Limb (tissue), 2 donors: ENCODE data around the gene CHST11.

ENCODE experiments used
- DNase-seq, 2 donors: peaks; one replicate each; pipeline ENCODE4 v3.0.0-alpha.2; 2016; ENCODE audit errors: extremely low spot score in 2 of 2

CHST11 gene

DNA sequence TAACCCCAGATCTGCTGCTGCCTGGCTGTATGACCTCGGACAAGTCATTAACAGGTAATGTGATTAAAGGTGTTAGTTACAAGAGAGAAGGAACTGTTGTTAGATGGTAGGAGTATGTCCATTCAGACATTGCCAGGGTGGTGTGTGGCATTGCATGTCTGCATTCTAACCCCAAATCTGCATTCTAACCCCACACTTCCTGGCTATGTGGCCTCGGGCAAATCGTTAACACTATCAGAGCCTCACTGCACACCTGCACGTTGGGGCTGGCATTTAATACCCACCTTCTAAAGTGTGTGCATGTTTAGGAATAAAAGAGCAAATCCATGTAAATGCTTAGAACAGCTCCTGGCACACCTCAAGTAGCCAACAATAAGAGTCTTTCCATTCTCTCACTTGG is 46.4 kb downstream of the CHST11 start:
- no peak for DNase-seq

DNA sequence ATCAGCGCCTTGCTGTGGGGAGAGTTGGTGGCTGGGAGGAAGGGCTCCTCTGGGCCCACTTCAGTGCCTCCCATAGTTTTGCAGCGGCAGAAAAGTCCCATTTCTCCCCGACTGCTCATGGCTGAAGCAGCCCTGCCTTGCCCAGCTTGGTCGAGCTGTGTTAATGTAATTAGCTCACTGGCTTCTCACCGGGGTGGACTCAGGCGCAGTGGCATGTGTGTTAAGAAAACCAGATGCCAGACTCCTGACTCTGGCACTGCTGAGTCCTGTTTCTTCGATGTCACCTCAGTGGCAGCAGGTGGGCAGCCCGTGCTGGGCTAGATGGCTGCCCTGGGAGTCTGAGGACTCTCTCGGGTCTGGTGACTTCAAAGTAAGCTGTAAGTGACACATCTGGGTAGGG is 47.4 kb downstream of the CHST11 start:
- no peak for DNase-seq

DNA sequence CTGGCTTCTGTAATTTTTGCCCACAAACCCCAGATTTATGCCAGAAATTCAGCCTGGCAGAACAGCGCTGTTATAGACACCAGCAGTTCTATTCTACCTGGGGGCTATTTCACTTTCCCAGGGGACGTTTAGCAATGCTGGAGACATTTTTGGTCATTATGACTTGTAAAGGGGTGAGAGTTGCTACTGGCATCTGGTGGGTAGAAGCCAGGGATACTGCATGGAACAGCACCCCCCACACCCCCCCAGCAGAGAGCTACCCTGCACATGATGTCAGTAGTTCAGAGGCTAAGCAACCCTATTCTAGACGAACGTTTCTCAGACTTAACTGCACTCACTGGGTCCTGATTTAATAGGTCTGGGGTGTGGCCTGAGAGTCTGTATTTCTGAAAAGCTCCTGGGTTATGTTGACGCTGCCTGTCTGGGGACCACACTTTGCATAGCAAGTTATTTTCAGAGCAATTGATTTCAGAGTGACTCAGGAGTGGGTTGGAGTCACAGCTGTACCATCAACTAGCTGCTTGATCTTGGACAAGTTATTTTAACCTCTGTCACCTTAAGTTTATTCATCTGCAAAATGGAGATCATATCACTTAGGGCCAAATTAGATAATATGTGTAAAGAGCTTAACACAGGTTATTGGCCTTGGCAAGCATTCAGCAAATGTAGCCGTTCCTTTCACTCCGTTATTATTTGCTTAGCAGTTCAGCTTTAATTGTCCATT is 48.5 kb downstream of the CHST11 start:
- DNase-seq = no peak

DNA sequence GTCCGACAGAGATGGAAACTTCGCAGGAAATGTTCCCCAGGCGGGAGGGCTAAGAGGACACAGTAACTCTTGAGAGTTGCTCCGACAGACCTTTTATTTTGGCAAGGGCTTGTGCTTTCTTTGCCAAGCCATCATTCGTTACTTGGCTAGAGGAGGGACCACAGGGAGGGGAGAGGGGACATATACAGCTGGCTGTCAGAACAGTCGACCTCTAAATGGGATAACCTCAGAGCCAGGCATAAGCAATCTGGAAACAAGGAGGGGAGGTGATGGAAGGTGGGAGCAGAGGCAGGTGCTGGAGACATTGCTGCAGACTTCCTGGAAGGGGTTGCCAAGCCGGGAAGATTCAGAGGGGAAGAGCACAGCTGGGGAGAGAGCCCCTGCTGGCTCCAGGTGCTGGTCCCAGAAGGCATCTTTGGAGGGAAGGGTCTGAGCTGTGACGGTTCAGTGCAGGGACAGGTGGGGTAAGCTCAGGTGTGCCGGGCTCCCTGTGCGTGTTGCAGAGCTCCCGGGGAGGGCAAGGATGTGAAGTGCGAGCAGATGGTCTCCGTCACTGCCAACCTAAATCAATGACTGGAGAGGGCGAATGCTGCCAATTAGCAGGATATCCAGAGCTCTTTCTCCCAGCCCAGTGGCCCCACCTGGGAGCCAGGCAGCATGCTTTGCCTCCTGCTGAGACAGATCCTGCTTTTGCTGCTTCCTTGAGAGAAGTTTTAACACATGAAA is 50.1 kb downstream of the CHST11 start:
- no peak for DNase-seq

DNA sequence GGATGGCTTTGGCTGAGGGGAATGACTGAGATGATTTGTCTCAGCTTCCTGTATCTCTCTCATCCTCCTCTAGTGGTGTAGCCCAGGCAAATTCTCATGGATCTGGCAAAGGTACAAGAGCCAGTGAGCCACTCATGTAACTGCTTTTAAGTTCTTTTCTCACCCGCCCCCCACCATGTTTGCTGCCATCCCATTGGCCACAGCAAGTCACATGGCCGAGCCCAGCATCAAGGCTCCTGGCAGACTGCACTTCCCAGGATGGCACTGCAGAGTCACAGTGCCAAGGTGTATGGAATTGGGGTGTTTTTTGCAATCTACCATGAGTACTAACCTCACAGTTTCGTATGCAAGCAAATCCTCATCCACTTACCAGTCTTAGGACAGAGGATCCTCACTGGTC is 50.9 kb downstream of the CHST11 start:
- DNase-seq = no peak

DNA sequence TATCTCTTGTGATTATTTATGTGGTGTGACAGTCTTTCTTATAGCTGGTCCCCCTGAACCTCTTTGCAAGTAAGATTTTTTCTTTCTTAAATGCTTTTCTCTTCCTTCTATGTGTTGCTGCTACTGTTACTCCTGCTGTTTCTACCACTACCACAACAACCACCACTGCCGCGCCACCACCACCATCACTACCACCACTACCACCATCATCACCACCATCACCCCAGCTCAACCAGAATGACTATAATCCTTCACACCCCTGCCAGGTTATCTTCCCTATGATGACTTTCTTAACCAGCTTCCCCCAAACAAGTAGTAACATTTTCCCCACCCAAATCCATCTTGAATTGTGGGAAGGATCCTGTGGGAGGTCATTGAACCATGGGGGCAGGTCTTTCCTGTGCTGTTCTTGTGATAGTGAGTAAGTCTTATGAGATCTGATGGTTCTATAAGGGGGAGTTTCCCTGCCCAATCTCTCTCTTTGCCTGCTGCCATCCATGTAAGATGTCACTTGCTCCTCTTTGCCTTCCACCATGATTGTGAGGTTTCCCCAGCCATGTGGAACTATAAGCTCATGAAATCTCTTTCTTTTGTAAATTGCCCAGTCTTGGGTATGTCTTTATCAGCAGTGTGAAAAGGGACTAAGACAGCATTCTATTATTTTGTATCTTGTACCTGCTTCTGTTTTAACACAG is 52.2 kb downstream of the CHST11 start:
- no peak for DNase-seq

DNA sequence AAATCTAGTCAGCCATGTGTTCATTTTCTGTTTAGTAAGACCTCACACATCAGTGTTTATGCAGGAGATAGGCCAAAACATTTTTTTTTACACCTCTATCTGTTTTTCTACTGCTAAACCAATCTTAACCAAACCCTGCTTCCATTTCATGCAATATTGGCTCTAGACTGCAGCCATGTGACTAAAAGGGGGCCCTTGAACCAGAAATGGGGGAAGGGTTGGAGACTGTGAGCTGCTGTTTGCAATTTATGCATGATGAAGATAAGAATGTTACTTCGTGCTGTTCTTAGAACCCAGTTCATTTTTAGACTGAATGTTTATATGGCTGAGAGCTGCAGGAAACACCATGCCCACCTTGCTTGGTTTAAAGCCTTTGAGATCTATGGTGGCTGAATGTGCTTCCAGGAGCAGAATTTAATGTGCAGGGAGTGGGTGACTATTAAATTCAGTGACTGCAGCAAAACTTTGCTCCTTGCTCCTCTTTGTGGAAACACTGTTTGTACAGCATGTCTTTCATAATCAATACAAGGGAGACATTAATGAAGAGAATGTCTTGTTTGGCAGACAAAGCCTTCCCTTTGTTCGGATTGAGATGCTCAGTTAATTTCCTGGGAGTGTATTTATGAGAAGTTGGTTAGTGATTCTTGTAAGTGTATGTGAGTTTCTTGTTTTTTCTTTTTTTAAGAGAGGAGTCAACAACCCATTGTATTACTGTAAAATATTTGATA is 53.6 kb downstream of the CHST11 start:
- DNase-seq = no peak

DNA sequence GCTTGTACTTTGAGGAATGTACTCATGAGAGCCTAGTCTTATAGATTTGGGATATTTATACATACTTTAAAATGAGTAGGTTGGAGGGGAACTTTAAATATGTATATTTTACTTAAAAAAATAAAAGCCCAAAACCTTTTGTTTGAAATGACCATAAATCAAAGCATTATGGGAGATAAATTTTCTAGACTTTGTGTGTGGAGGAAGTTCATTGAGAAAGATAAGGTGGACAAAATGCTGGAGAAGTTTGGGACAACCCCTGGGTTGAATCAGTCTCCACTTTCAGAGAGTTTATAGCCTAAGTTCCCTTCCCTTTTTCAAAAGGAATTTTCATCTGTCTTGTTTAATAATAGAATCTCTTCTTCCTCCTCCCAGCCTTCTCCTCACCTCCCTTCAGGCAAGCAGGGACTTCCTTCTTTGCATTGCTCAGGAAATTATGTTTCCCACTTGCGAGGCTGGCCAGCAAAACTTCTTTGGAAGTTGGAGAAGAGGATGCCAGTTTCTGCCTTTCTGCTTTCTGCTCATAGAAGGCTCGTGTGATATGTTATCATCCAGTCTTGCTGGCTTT is 54.2 kb downstream of the CHST11 start:
- DNase-seq = no peak

DNA sequence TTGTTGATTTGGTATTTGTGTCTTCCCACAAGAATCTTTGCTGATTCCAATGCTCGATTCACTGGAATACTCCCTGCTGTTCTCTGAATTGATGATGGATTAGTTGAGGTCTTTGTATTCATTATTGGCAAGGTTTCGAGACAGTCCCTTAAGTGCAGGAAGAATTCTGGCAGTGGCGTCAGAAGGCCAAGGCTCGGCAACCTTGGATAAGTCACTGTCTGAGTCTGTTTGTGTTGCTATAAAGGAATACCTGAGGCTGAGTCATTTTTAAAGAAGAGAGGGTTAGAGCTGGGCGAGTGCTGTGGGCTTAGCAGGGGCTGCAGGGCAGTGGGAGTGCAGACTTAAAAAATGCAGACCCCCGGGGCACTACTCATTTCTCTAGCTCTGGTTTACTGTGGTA is 56.9 kb downstream of the CHST11 start:
- DNase-seq = no peak

DNA sequence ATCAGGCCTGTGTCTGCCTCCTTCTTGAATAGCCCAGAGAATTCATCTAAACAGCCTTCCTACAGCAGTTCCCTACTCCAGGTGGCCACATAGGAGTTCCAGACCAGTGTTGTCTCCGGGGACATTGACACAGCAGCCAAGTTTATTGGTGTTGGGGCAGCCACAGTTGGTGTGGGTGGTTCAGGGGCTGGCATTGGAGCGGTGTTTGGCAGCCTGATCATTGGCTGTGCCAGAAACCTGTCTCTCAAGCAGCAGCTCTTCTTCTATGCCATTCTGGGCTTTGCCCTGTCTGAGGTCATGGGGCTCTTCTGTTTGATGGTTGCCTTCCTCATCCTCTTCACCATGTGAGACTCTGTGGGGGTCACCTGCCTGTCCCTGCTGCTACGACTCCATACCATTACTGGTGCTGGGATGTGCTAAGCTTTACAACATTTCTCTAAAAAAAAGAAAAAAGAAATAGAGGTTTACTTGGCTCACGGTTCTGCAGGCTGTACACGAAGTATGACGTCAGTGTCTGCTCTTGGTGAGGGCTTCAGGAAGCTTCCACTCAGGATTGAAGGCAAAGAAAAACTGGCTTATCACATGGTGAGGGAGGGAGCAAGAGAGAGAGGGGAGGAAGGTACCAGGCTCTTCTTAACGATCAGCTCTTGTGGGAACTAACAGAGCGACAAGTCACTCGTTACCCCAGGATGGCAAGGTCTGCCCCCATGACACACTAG is 57.5 kb downstream of the CHST11 start:
- DNase-seq = no peak

DNA sequence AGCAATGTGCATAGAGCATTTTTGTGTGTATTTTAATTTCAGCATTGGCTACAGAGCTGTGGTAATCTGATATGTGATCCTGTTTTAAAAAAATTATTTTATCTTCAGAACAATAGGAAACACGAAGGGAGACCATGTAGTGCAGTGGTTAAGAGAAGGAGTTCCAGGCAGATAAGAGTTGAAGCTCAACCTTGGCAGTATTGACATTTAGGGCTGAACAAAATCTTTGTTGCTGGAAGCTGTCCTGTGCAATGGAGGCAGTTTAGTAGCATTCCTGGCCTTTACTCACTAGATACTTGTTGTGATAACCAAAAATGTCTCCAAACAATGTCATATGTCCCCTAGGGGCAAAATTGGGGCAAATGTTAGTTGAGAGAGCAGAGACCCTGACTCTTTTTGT is 59.2 kb downstream of the CHST11 start:
- no peak for DNase-seq

DNA sequence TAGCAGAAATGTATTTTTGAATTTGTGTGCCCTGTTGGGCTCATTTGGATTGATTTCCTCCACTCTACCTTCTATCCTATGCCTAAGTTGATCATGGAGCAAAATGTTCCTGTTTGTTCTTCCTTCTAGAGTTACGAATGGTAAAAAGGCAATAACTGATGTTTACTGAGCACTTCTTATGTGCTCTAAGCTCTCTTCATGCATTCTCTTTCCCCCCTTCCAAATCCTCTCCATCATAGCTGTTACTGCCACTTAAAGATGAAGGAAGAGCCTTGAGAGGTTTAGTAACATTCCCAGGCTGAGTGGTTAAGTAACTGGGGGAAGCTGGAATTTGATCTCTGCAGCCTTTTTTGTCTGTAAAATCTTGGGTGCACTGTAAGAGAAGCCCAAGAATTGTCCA is 60.1 kb downstream of the CHST11 start:
- DNase-seq = no peak

DNA sequence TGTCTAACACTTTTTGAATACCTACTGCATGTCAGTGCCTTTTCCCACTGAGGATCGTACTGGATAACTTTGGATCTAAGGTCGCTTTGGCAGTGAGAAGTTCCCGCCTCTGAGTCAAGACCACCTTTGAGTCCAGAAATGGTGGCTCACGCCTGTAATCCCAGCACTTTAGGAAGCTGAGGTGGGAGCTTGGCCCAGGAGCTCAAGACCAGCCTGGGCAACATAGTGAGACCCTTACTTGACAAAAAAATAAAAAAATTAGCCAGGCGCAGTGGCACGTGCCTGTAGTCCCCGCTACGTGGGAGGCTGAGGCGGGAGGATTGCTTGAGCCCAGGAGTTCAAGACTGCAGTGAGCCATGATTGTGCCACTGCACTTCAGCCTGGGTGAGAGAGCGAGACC is 61.1 kb downstream of the CHST11 start:
- no peak for DNase-seq

DNA sequence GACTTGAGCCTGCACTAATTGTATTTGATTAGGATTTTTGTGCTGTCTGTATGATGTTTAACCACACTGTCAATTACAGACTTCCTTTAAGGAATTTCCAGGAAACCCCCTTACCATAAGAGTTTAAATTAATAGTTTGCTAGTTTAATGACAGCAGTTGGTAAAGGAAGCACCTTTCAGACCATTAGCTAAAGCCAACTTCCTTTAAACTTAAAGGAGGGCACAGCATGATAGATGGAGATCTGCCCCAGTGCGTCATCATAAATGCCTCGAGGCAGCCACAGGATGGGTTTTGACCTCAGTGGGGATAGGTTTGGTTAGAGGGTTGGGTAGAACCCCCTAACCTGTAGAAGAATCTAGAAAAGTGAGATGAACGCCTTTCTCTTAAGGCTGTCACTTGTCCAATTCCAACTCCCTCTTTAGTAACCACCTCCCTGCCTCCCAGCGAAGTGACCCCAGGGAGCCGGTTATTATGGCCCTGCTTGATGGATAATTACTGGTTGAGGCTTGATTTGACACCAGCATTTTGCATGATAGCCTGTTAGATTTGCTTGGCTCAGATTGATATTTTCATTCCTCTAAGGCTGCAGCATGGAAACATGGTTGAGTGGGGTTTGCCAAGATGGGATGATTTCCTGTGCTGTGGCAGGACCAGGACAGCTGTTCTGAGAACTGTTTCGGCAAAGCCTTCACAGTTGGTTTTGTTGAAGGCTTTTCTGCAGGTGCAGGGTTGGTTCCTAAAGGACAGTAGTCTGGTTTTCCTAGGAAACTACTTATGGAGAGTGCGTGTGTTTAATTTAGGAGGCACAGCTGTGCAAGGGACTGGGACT is 62.7 kb downstream of the CHST11 start:
- no peak for DNase-seq

DNA sequence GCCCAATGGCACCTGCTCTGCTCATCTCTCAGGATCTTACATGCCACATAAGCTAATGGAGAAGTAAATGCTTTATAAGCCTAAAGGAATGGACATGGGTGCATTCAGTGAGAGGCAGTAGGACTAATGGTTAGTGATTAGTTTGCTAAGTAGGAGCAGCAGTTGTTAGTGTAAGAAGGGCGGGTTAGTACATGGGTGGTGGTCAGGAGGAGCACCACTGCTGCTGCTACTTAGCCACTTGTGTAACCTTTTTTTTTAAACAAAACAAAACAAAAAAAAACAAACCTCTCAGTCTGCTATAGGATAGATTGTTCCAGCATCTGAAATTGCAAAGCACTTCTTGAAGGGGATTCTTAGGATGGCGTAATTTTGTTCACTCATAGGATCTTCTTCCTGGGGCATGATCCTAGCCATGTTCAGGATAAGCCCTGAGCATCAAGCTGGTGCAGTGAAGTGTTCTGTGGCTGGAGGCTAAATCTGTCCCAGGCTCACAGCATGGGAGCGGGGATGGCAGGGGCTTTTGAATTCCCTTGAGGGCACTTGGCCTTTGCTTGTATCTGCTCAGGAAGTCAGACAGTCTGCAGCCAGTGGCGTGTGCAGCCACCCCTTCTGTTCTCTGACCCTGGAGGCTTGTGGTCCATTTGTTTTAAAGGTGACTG is 63.6 kb downstream of the CHST11 start:
- no peak for DNase-seq

DNA sequence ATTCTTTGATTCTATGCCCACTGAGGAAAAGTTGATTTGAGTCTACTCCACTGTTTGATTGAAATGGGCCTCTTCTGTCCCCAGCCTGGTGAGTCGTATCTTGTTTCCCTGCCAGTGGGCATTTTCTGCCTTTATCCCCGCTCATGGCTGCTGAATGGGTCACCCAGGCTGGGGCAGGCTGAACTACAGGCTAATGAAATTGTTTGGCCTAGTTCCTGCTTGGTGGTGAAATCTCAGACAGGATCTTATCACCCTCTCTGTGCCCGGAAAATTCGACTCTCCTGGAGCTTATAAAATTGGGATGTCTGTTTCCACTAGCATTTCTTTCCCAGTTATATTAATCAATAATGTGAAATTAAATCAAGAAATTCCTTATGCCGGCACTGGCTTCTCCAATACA is 65.0 kb downstream of the CHST11 start:
- DNase-seq = no peak

DNA sequence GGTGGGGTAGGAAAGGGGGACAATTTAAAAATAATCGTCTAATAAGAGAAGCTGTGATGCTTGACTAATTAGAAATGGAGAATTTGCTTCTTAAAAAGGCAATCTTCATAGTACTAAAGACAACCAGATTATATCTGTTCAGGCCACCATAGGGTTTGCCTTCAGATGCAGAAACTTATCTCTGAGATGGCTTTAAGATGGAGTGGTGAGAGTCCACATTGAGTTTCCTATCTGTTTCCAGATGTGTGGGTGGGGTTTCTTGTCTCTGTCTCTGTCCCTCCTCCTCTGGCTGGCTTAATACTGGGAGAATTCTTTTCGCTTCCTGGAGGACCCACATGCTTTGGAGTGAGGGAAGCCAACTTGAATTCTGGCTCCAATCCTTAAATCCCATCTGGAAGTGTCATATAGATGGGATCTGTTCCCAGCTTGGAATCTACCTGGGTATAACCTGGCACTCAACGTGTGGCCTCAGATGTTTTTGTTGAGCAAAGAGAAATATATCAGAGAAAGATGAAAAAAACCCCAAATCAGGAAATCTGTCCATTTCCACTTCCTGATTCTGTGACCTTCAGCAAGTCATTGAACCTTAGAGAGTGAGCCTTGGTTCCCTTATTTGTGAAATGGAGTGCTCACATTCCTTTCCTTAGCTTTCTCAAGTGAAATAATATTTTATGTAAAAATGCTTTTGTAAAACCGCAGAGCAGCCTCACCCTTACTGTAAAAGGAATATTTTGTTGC is 66.4 kb downstream of the CHST11 start:
- DNase-seq = peak in 1 of 2 donors; percentile 42

DNA sequence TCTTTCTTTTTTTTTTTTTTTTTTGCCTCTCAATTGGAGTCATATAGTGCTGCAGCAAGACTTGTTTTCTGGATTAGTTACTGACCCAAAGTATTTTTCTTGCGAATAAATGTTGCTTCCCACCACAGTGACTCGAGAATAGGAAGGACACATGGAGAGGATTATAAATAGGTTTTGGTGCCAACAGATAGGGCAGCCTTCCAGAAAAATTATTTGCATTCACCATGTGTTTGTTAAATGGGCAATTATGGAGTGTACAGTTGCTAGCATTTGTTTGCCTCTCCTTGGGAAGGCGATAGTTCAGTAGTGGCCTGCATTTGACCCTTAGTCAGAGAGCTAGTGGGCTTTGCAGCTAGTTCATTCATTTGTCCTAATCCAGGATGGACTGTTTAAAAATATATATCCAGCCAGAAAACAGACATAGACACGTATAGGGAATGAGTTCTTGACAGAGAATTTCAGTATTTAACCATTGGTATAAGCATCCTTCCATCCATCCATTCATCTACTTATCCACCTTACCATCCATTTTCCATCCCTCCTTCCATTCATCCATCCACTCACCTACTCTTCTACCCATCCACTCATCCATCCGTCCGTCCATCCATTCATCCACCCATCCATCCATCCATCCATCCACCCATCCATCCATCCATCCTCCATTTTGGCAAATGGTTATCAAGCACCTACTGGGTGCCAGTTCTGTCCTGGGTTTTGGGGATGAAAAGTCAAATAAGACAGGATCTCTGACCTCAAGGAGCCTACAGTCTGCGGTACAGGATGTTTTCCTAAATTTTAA is 67.5 kb downstream of the CHST11 start:
- peak in 1 of 2 donors; percentile 47 for DNase-seq
